ENCODE results near the gene TPD52L1.

TPD52L1 gene

GRCh38 chr6:125189494-125189893 is 35.9 kb downstream of the TPD52L1 start:
- DNase-seq (ENCODE audit: extremely low spot score), result no peak
- ChIA-PET POLR2A (no interaction called here), CTCF (interaction anchor here (1.4 to 6.9 kb wide), 2 partner anchors 12 to 15 kb away, joined by 4 to 56 read pairs; no protein-coding TSS in a partner anchor)
- TF ChIP-seq CTCF (IDR thresholded peaks at IDR 0.05; ENCODE audit: control extremely low read depth, extremely low read depth, low read depth, missing control alignments), result no peak

- ChIA-PET POLR2A (no interaction called here), CTCF (interaction anchor here (0.7 to 6.9 kb wide), 3 partner anchors 13 to 34 kb away, joined by 3 to 56 read pairs (median 4); no protein-coding TSS in a partner anchor)
- DNase-seq (ENCODE audit: extremely low spot score), result no peak
- TF ChIP-seq CTCF (IDR thresholded peaks at IDR 0.05; ENCODE audit: control extremely low read depth, extremely low read depth, low read depth, missing control alignments), result no peak
Measured at GRCh38 chr6:125190667-125191066, 37.1 kb downstream of the TPD52L1 start.

GRCh38 chr6:125191916-125192609 is 38.5 kb downstream of the TPD52L1 start:
- ChIA-PET POLR2A (no interaction called here), CTCF (interaction anchor here (0.6 to 6.9 kb wide), 17 partner anchors 8 to 572 kb away, joined by 3 to 56 read pairs (median 4); no protein-coding TSS in a partner anchor)
- peak; percentile 70 for TF ChIP-seq CTCF (IDR thresholded peaks at IDR 0.05; ENCODE audit: control extremely low read depth, extremely low read depth, low read depth, missing control alignments)
- DNase-seq (ENCODE audit: extremely low spot score), result peak; percentile 54

GRCh38 chr6:125192610-125192930 is 39.0 kb downstream of the TPD52L1 start:
- POLR2A ChIA-PET, result no interaction called here
- CTCF ChIA-PET, result interaction anchor here (0.7 to 6.9 kb wide), 15 partner anchors 9 to 43 kb away, joined by 3 to 56 read pairs (median 4); no protein-coding TSS in a partner anchor
- no peak for DNase-seq (ENCODE audit: extremely low spot score)
- no peak for TF ChIP-seq CTCF (IDR thresholded peaks at IDR 0.05; ENCODE audit: control extremely low read depth, extremely low read depth, low read depth, missing control alignments)

GRCh38 chr6:125193208-125193607 is 39.6 kb downstream of the TPD52L1 start:
- ChIA-PET POLR2A (no interaction called here), CTCF (interaction anchor here (0.7 to 6.9 kb wide), 12 partner anchors 11 to 79 kb away, joined by 3 to 56 read pairs (median 5); no protein-coding TSS in a partner anchor)
- no peak for TF ChIP-seq CTCF (IDR thresholded peaks at IDR 0.05; ENCODE audit: control extremely low read depth, extremely low read depth, low read depth, missing control alignments)
- no peak for DNase-seq (ENCODE audit: extremely low spot score)

- no peak for DNase-seq (ENCODE audit: extremely low spot score)
- no peak for TF ChIP-seq CTCF (IDR thresholded peaks at IDR 0.05; ENCODE audit: control extremely low read depth, extremely low read depth, low read depth, missing control alignments)
- CTCF ChIA-PET, result interaction anchor here (3.7 kb wide), 1 partner anchor 16 kb away, joined by 23 read pairs; no protein-coding TSS in a partner anchor
- POLR2A ChIA-PET, result no interaction called here
Measured at GRCh38 chr6:125194941-125195340, 41.4 kb downstream of the TPD52L1 start.

All from GM10248 (cell line).